Karpas-422 (cell line): ENCODE results near the gene PDE3A. TPM values are rescaled to one million over a fixed set of nuclear protein-coding genes. Genes with fewer than 3 reads are reported as not detected.

ENCODE experiments used
- DNase-seq: peaks from one replicate; pipeline ENCODE4 v3.0.0-alpha.2; 2015
- H2AFZ ChIP-seq: fragments of 200-600 bp; sonication (generic); 2 replicates; pipeline ENCODE4 v1.6.1; 2014; ENCODE audit warnings: antibody characterized with exemption, low read length, mixed read lengths
- H3K27ac ChIP-seq: fragments of 200-600 bp; sonication (generic); 2 replicates; pipeline ENCODE4 v1.5.1; 2014; ENCODE audit warnings: mild to moderate bottlenecking, low read length, moderate library complexity
- H3K27me3 ChIP-seq: fragments of 200-600 bp; sonication (generic); 2 replicates; pipeline ENCODE4 v1.6.1; 2014; ENCODE audit warnings: low read length, mixed read lengths
- H3K36me3 ChIP-seq: fragments of 200-600 bp; sonication (generic); 2 replicates; pipeline ENCODE4 v1.6.1; 2014; ENCODE audit warnings: low read length, mixed read lengths; ENCODE audit not compliant: insufficient read depth
- H3K4me1 ChIP-seq: fragments of 200-600 bp; sonication (generic); 2 replicates; pipeline ENCODE4 v1.6.1; 2014; ENCODE audit warnings: mild to moderate bottlenecking, low read length, mixed read lengths
- H3K4me2 ChIP-seq: fragments of 200-600 bp; sonication (generic); 2 replicates; pipeline ENCODE4 v1.6.1; 2014; ENCODE audit warnings: low read length, low read depth, mild to moderate bottlenecking; ENCODE audit not compliant: poor library complexity, severe bottlenecking
- H3K4me3 ChIP-seq: fragments of 200-600 bp; sonication (generic); 2 replicates; pipeline ENCODE4 v1.5.1; 2014; ENCODE audit warnings: mild to moderate bottlenecking, antibody characterized with exemption, low read length, mixed read lengths
- H3K79me2 ChIP-seq: fragments of 200-600 bp; sonication (generic); 2 replicates; pipeline ENCODE4 v1.6.1; 2014; ENCODE audit warnings: mild to moderate bottlenecking, low read length, mixed read lengths
- H3K9ac ChIP-seq: fragments of 200-600 bp; sonication (generic); 2 replicates; pipeline ENCODE4 v1.6.0; 2014; ENCODE audit warnings: low read length
- H3K9me2 ChIP-seq: fragments of 200-600 bp; sonication (generic), shearing (Covaris generic); replicated peaks from 2 replicates; pipeline ENCODE4 v1.6.0; 2014; ENCODE audit warnings: mild to moderate bottlenecking, low read length, moderate library complexity; ENCODE audit not compliant: insufficient read depth
- H3K9me3 ChIP-seq: fragments of 300-700, 200-600 bp; sonication (generic); 2 replicates; pipeline ENCODE4 v1.6.1; 2014; ENCODE audit warnings: low read length, mixed read lengths
- H4K20me1 ChIP-seq: fragments of 200-600 bp; sonication (generic); 2 replicates; pipeline ENCODE4 v1.6.1; 2014; ENCODE audit warnings: mild to moderate bottlenecking, antibody characterized with exemption, low read length, low read depth; ENCODE audit not compliant: insufficient read depth
- total RNA-seq: library from RNA; depleted of rRNA; stranded (reverse); fragments of >200 nt; shearing (Covaris generic); gene quantifications from 2 replicates; pipeline ENCODE4 v1.2.3, GENCODE V29; 2014; ENCODE audit warnings: low replicate concordance

PDE3A gene
- total RNA-seq, 1 experiment from 2014 or later: not detected

DNA sequence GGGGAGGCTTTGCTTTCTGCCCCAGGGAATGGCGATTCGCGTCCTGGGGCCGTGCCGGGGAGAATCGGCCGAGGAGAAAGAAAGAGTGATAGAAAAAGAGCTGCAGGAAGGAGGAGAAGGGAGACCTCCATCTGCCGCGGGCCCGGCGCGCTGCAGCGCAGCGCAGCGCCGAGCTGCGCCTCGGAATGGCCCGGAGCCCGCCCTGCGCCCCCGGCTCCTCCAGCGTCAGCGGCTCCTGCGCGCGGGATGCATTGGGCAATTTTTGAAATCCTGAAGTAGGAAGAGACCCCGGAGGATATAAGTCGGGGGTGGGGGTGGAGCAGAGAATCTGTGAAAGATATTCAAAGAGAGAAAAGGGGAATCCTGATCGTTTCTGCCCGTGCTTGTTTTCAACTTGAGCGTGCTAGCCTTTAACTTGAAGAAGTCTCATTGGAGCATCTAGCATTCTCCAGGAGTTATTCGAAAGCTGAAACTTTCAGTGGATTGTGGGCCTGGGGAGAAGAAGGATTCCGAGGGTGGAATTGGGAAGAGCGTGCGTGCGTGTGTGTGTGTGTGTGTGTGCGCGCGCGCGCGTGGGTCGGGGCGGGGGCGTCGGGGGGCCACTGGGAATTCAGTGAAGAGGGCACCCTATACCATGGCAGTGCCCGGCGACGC, 441 bp downstream of the PDE3A start:
- Histone ChIP-seq H4K20me1 (no peaks in the 10 kb centered on the region), H3K36me3 (no peaks in the 10 kb centered on the region), H3K9ac (no peak overlapping the region), H3K79me2 (no peaks in the 10 kb centered on the region), H2AFZ (no peak overlapping the region), H3K4me1 (no peaks in the 10 kb centered on the region), H3K9me2 (no peaks in the 10 kb centered on the region), H3K4me2 (no peak overlapping the region), H3K27ac (no peak overlapping the region), H3K27me3 (no peaks in the 10 kb centered on the region), H3K9me3 (no peaks in the 10 kb centered on the region), H3K4me3 (no peak overlapping the region)
- no peak for DNase-seq

GRCh38 chr12:20369305-20370013, 1.1 kb downstream of the PDE3A start:
- no peak overlapping the region for H3K4me2 ChIP-seq
- no peak overlapping the region for H3K27ac ChIP-seq
- H3K9ac ChIP-seq: no peak overlapping the region

DNA sequence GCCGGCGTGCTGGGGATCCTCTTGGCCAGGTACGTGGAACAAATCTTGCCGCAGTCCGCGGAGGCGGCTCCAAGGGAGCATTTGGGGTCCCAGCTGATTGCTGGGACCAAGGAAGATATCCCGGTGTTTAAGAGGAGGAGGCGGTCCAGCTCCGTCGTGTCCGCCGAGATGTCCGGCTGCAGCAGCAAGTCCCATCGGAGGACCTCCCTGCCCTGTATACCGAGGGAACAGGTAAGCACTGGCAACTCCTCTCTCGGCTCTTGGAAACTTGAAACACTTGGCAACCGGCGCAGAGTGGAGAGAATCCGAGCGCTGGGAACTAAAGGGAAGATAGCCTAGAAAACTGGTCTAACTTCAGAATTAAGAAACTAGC, 1.7 kb downstream of the PDE3A start:
- DNase-seq: no peak
- Histone ChIP-seq H3K27ac (no peak overlapping the region), H3K9me3 (no peaks in the 10 kb centered on the region), H3K9me2 (no peaks in the 10 kb centered on the region), H3K27me3 (no peaks in the 10 kb centered on the region), H3K4me3 (no peak overlapping the region), H4K20me1 (no peaks in the 10 kb centered on the region), H3K36me3 (no peaks in the 10 kb centered on the region), H2AFZ (no peak overlapping the region), H3K79me2 (no peaks in the 10 kb centered on the region), H3K4me1 (no peaks in the 10 kb centered on the region), H3K9ac (no peak overlapping the region), H3K4me2 (no peak overlapping the region)

More at GRCh38 chr12:20369305-20370013, 1.1 kb downstream of the PDE3A start:
- H2AFZ ChIP-seq: no peak overlapping the region
- DNase-seq: no peak
- no peaks in the 10 kb centered on the region for H3K9me2 ChIP-seq
- no peaks in the 10 kb centered on the region for H3K36me3 ChIP-seq
- no peaks in the 10 kb centered on the region for H4K20me1 ChIP-seq
- no peaks in the 10 kb centered on the region for H3K4me1 ChIP-seq
- no peak overlapping the region for H3K4me3 ChIP-seq
- H3K9me3 ChIP-seq: no peaks in the 10 kb centered on the region
- no peaks in the 10 kb centered on the region for H3K79me2 ChIP-seq
- H3K27me3 ChIP-seq: no peaks in the 10 kb centered on the region

DNA sequence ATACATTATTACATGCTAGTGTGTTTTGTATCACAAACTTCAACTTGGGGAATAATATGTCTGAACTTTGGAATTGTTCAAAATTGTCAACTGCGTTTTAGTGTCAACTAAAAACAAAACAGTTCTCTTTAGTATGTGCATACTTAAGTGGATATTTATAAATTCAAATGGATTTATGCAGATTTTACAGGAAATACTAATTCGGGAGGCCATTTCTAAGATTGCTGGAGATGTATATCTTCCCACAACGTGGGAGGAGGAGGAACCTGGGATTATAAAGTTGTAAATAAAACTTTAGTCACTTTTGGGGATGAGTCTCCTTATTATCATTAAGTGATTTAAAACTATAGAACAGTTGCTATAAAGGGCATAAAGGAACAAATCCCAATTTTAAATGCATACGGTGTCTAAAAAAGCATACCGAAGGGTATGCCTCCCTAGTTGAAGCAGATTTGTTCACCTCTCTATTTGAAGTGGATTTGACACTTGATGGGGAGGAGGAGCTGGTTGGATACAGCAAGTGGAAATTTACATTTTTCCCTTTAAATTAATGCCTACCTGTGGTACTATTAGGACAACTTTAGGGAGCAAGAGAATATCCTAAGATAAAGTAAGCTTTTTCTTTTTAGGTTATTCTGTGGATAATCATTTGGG, 2.7 kb downstream of the PDE3A start:
- no peaks in the 10 kb centered on the region for H3K9me3 ChIP-seq
- H3K4me1 ChIP-seq: no peaks in the 10 kb centered on the region
- no peaks in the 10 kb centered on the region for H3K36me3 ChIP-seq
- no peak overlapping the region for H2AFZ ChIP-seq
- no peak overlapping the region for H3K27ac ChIP-seq
- H4K20me1 ChIP-seq: no peaks in the 10 kb centered on the region
- no peak overlapping the region for H3K9ac ChIP-seq
- no peaks in the 10 kb centered on the region for H3K79me2 ChIP-seq
- DNase-seq: no peak
- no peaks in the 10 kb centered on the region for H3K27me3 ChIP-seq
- H3K4me2 ChIP-seq: no peak overlapping the region
- no peak overlapping the region for H3K4me3 ChIP-seq
- H3K9me2 ChIP-seq: no peaks in the 10 kb centered on the region

DNA sequence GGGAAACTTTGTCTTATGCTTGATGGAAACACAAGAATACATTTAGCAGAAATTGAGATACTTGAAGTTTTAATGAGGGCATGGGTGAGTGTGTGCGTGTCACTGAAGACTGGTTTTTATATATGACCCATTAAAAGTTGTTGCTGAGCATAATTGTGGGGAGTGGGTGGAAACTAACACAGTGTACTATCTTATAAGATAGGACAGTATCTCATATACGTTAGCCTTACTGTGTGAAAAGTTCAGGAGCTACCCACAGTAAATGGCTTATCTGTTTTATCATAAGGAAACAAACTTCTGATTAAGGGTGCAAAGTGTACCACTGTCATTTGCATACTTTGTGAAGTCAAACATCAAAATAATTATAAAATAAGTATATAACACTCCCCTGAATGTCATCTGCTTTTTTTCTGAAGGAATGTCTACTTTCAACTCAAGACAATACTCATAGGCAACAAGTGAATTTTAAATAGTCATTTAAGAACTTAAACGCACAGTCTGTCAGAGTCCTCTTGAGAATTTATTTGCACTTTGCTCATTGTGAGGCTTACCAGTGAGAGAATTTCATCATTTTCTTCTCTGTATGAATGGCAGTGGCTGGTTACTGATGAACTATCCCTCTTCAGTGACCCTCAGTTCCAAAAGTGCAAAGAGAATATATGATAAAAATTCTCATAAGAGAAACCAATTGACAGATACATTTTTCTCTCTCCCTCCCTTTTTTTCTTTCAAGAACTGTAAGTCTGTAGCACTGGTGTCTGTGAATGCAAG, 4.2 kb downstream of the PDE3A start:
- Histone ChIP-seq H3K4me3 (no peak overlapping the region), H3K9me3 (no peaks in the 10 kb centered on the region), H3K79me2 (no peaks in the 10 kb centered on the region), H3K36me3 (no peaks in the 10 kb centered on the region), H3K27me3 (no peaks in the 10 kb centered on the region), H3K27ac (no peak overlapping the region), H2AFZ (no peak overlapping the region), H3K4me1 (no peaks in the 10 kb centered on the region), H4K20me1 (no peaks in the 10 kb centered on the region), H3K4me2 (no peak overlapping the region), H3K9me2 (no peaks in the 10 kb centered on the region), H3K9ac (no peak overlapping the region)
- DNase-seq: no peak

GRCh38 chr12:20374795-20375194, 6.5 kb downstream of the PDE3A start:
- Histone ChIP-seq H3K9me3 (no peaks in the 10 kb centered on the region), H3K4me1 (no peaks in the 10 kb centered on the region), H3K9ac (no peak overlapping the region), H3K27ac (no peak overlapping the region), H2AFZ (no peak overlapping the region), H3K4me2 (no peak overlapping the region), H3K79me2 (no peaks in the 10 kb centered on the region), H3K27me3 (no peaks in the 10 kb centered on the region), H4K20me1 (no peaks in the 10 kb centered on the region), H3K9me2 (no peaks in the 10 kb centered on the region), H3K36me3 (no peaks in the 10 kb centered on the region), H3K4me3 (no peak overlapping the region)
- DNase-seq: no peak

- Histone ChIP-seq H4K20me1 (no peaks in the 10 kb centered on the region), H3K36me3 (no peaks in the 10 kb centered on the region), H3K4me2 (no peak overlapping the region), H3K27me3 (no peaks in the 10 kb centered on the region), H3K9me2 (no peaks in the 10 kb centered on the region), H3K79me2 (no peaks in the 10 kb centered on the region), H3K4me3 (no peak overlapping the region), H3K27ac (no peak overlapping the region), H3K4me1 (no peaks in the 10 kb centered on the region), H3K9ac (no peak overlapping the region), H2AFZ (no peak overlapping the region), H3K9me3 (no peaks in the 10 kb centered on the region)
- no peak for DNase-seq
These were observed 7.2 kb downstream of the PDE3A start for GRCh38 chr12:20375560-20375959.

DNA sequence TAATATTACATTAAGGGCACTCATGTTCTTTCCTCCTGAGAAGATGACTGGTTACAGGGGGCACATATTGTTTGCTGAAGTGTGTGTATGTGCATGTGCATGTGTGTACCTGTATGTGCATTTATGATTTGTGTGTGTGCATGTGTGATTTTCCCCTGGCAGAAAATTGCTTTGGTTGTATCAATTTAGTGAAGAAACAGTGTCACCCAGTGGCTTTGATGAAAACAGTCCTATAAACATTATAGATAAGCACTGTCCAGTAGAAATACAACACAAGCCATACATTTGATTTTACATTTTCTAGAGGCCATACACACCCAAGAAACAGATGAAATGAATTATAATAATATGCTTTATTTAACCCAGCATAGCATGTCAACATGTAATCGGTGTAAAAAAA, 8.6 kb downstream of the PDE3A start:
- no peaks in the 10 kb centered on the region for H3K4me1 ChIP-seq
- H4K20me1 ChIP-seq: no peaks in the 10 kb centered on the region
- H3K27ac ChIP-seq: no peak overlapping the region
- DNase-seq: peak; percentile 42
- no peak overlapping the region for H3K9ac ChIP-seq
- H3K27me3 ChIP-seq: no peaks in the 10 kb centered on the region
- no peaks in the 10 kb centered on the region for H3K79me2 ChIP-seq
- H3K9me2 ChIP-seq: no peaks in the 10 kb centered on the region
- no peaks in the 10 kb centered on the region for H3K9me3 ChIP-seq
- no peak overlapping the region for H2AFZ ChIP-seq
- H3K36me3 ChIP-seq: no peaks in the 10 kb centered on the region
- H3K4me3 ChIP-seq: no peak overlapping the region
- H3K4me2 ChIP-seq: no peak overlapping the region
